IMR-90 (cell line): ENCODE measurements around the gene NPTX1. TPM values are rescaled to one million over a fixed set of nuclear protein-coding genes. Genes with fewer than 3 reads are reported as not detected.

Experiments
- ATAC-seq: fragments of 200-7000 bp; cut with Tn5 transposase; 2 replicates; pipeline ENCODE4 v1.9.1; 2020; ENCODE audit warnings: low read depth, mild to moderate bottlenecking, moderate library complexity
- BruUV-seq: library from RNA; stranded (reverse); fragments of 400-500 nt; replicated peaks from 2 replicates; lab custom pipeline; 2021; lab: Mats Ljungman, UMichigan
- CTCF ChIA-PET: fragments of 300-600 bp; formaldehyde crosslinking; extraction: SDS; loops from one replicate; lab custom pipeline; 2021; ENCODE audit warnings: antibody characterized with exemption; lab: Yijun Ruan, JAX
- POLR2A ChIA-PET: fragments of 300-600 bp; sonication (Branson Sonifier 250); formaldehyde crosslinking; loops from one replicate; lab custom pipeline; 2022; ENCODE audit warnings: antibody characterized with exemption; ENCODE audit not compliant: unreplicated experiment; lab: Charles Lee
- DNase-seq: peaks from one replicate; pipeline ENCODE4 v3.0.0; 2013
- H2AFZ ChIP-seq: replicated peaks from 2 replicates; pipeline ENCODE3; 2013; ENCODE audit warnings: low read length, mild to moderate bottlenecking; ENCODE audit not compliant: poor library complexity
- H2AK5ac ChIP-seq: 2 replicates; pipeline ENCODE4 v1.6.1; 2013; ENCODE audit warnings: low read depth, low read length, inconsistent platforms
- H2AK9ac ChIP-seq: replicated peaks from 2 replicates; pipeline ENCODE3; 2013; ENCODE audit warnings: mild to moderate bottlenecking, low read depth, low read length, moderate library complexity; ENCODE audit not compliant: poor library complexity
- H2BK120ac ChIP-seq: 2 replicates; pipeline ENCODE4 v1.6.1; 2013; ENCODE audit warnings: low read depth, low read length, inconsistent platforms
- H2BK15ac ChIP-seq: 3 replicates; pipeline ENCODE4 v1.6.1; 2013; ENCODE audit warnings: low read depth, low read length, inconsistent platforms
- H2BK20ac ChIP-seq: 2 replicates; pipeline ENCODE4 v1.6.1; 2013; ENCODE audit warnings: low read depth, mild to moderate bottlenecking, inconsistent platforms, low read length, moderate library complexity
- H2BK5ac ChIP-seq: 2 replicates; pipeline ENCODE4 v1.6.1; 2013; ENCODE audit warnings: mild to moderate bottlenecking, low read depth, low read length, inconsistent platforms; ENCODE audit not compliant: poor library complexity, severe bottlenecking
- H3K14ac ChIP-seq: replicated peaks from 2 replicates; pipeline ENCODE4 v1.6.1; 2013; ENCODE audit warnings: low read depth, low read length, inconsistent platforms
- H3K18ac ChIP-seq: 2 replicates; pipeline ENCODE4 v1.6.1; 2013; ENCODE audit warnings: low read depth, low read length, control low read depth
- H3K23ac ChIP-seq: 2 replicates; pipeline ENCODE4 v1.6.1; 2013; ENCODE audit warnings: low read depth, low read length, inconsistent platforms
- H3K27ac ChIP-seq: 2 replicates; pipeline ENCODE4 v1.5.1; 2013; ENCODE audit warnings: mild to moderate bottlenecking, control low read depth, low read length; ENCODE audit not compliant: insufficient read depth
- H3K27me3 ChIP-seq: 2 replicates; pipeline ENCODE4 v1.6.1; 2013; ENCODE audit warnings: low read length; ENCODE audit not compliant: control insufficient read depth, insufficient read depth
- H3K36me3 ChIP-seq: 2 replicates; pipeline ENCODE4 v1.6.1; 2013; ENCODE audit warnings: low read length, mixed read lengths; ENCODE audit not compliant: control insufficient read depth, insufficient read depth
- H3K4ac ChIP-seq: 2 replicates; pipeline ENCODE4 v1.6.1; 2013; ENCODE audit warnings: low read depth, low read length, inconsistent platforms
- H3K4me1 ChIP-seq: 2 replicates; pipeline ENCODE4 v1.6.1; 2013; ENCODE audit warnings: low read length, mixed read lengths; ENCODE audit not compliant: control insufficient read depth, insufficient read depth
- H3K4me2 ChIP-seq: 2 replicates; pipeline ENCODE4 v1.6.1; 2013; ENCODE audit warnings: low read depth, mild to moderate bottlenecking, control low read depth, low read length, moderate library complexity
- H3K4me3 ChIP-seq: 2 replicates; pipeline ENCODE4 v1.5.1; 2013; ENCODE audit warnings: low read depth, mild to moderate bottlenecking, control low read depth, low read length, moderate library complexity; ENCODE audit not compliant: insufficient read depth
- H3K56ac ChIP-seq: 2 replicates; pipeline ENCODE4 v1.6.1; 2013; ENCODE audit warnings: low read length, inconsistent platforms; ENCODE audit not compliant: insufficient read depth; ENCODE audit errors: extremely low read depth
- H3K79me1 ChIP-seq, 2 experiments: 2 replicates each; pipeline ENCODE4 v1.6.1; 2013; ENCODE audit warnings: low read length in 2 of 2, inconsistent platforms in 1 of 2, low read depth in 1 of 2
- H3K9ac ChIP-seq: 2 replicates; pipeline ENCODE4 v1.6.1; 2013; ENCODE audit warnings: low read depth, low read length, control low read depth
- H3K9me1 ChIP-seq: 2 replicates; pipeline ENCODE4 v1.6.1; 2013; ENCODE audit warnings: low read length, inconsistent platforms; ENCODE audit not compliant: insufficient read depth
- H3K9me3 ChIP-seq: 2 replicates; pipeline ENCODE4 v1.6.1; 2013; ENCODE audit warnings: low read length; ENCODE audit not compliant: control insufficient read depth, insufficient read depth
- H4K20me1 ChIP-seq: 2 replicates; pipeline ENCODE4 v1.6.1; 2013; ENCODE audit warnings: low read length, inconsistent platforms; ENCODE audit not compliant: insufficient read depth
- H4K5ac ChIP-seq: 2 replicates; pipeline ENCODE4 v1.6.1; 2013; ENCODE audit warnings: mild to moderate bottlenecking, low read depth, low read length, control low read depth
- H4K8ac ChIP-seq, 2 experiments: 2 replicates each; pipeline ENCODE4 v1.6.1; 2013; ENCODE audit warnings: low read depth in 2 of 2, low read length in 2 of 2, control low read depth in 1 of 2, inconsistent platforms in 1 of 2
- H4K91ac ChIP-seq: 2 replicates; pipeline ENCODE4 v1.6.1; 2013; ENCODE audit warnings: low read depth, low read length, inconsistent platforms; ENCODE audit not compliant: insufficient read depth
- CEBPB ChIP-seq: IDR thresholded peaks from 2 replicates; pipeline ENCODE4 v1.6.1; 2012; ENCODE audit warnings: low read depth, low read length, improper control_type of control experiment
- CHD1 ChIP-seq: IDR thresholded peaks from 2 replicates; pipeline ENCODE4 v1.6.1; 2012; ENCODE audit warnings: low read depth, low read length, improper control_type of control experiment
- FOS ChIP-seq: fragments of 150-350 bp; IDR thresholded peaks from 2 replicates; pipeline ENCODE4 v1.6.1; 2016; ENCODE audit warnings: low read depth, low read length
- MAZ ChIP-seq: IDR thresholded peaks from 2 replicates; pipeline ENCODE4 v1.6.1; 2012; ENCODE audit warnings: low read depth, mild to moderate bottlenecking, low read length, improper control_type of control experiment, moderate library complexity, borderline replicate concordance
- POLR2A ChIP-seq: IDR thresholded peaks from 2 replicates; pipeline ENCODE4 v1.6.1; 2012; ENCODE audit warnings: mild to moderate bottlenecking, low read depth, low read length
- RCOR1 ChIP-seq: IDR thresholded peaks from 2 replicates; pipeline ENCODE4 v1.6.1; 2012; ENCODE audit warnings: mild to moderate bottlenecking, low read length, improper control_type of control experiment; ENCODE audit not compliant: insufficient replicate concordance
- RFX5 ChIP-seq: IDR thresholded peaks from 2 replicates; pipeline ENCODE4 v1.8.0; 2012; ENCODE audit warnings: low read depth, mild to moderate bottlenecking, low read length, moderate library complexity
- WGBS, 2 experiments: methylation state at CpG; one replicate each; pipeline versions ENCODE4 v1.1.5 to v1.1.7; 2013; ENCODE audit warnings: missing lambda C conversion rate in 2 of 2; ENCODE audit not compliant: insufficient read length in 1 of 2; ENCODE audit errors: extremely low coverage in 2 of 2; 5-methylcytosine and 5-hydroxymethylcytosine counted together
- dilution Hi-C: fragments of 300-500 bp; cut with HindIII; formaldehyde crosslinking; loops from one replicate; pipeline ENCODE4 v1.14.3; 2018; ENCODE audit warnings: low sequenced_read_pairs; ENCODE audit not compliant: unreplicated experiment
- in situ Hi-C: fragments of 300-500 bp; cut with MboI; formaldehyde crosslinking; loops from 3 replicates; pipeline ENCODE4 v1.14.3; 2019; ENCODE audit warnings: low sequenced_read_pairs, inconsistent platforms, mixed read lengths
- intact Hi-C: fragments of 100-400 bp; cut with micrococcal nuclease; formaldehyde crosslinking; loops from 2 replicates; pipeline ENCODE4 v1.10.0; 2022
- polyA plus RNA-seq, 3 experiments: library from polyadenylated mRNA; depleted of rRNA; stranded (reverse); fragments of >200 nt; gene quantifications; 2 replicates each; pipeline ENCODE4 v1.2.3, GENCODE V29; 2012; ENCODE audit warnings: low replicate concordance in 1 of 3
- total RNA-seq: library from RNA; depleted of rRNA; stranded (reverse); fragments of >200 nt; gene quantifications from 2 replicates; pipeline ENCODE4 v1.2.3, GENCODE V29; 2012
- TF ChIP-seq, protein P1 (sequence below): conservative IDR thresholded peaks from 2 replicates; pipeline ENCODE4 v1.5.1; 2012; ENCODE audit warnings: mild to moderate bottlenecking, low read depth, low read length, improper control_type of control experiment
- TF ChIP-seq, protein P2 (sequence below): fragments of 150-350 bp; IDR thresholded peaks from 2 replicates; pipeline ENCODE4 v1.6.1; 2016; ENCODE audit warnings: low read depth, mild to moderate bottlenecking, low read length, moderate library complexity, borderline replicate concordance

NPTX1 gene
- total and polyA plus RNA-seq, 2 of the 4 experiments (the other 2 are of a cell fraction) = 20.8 to 39.5 TPM

DNA sequence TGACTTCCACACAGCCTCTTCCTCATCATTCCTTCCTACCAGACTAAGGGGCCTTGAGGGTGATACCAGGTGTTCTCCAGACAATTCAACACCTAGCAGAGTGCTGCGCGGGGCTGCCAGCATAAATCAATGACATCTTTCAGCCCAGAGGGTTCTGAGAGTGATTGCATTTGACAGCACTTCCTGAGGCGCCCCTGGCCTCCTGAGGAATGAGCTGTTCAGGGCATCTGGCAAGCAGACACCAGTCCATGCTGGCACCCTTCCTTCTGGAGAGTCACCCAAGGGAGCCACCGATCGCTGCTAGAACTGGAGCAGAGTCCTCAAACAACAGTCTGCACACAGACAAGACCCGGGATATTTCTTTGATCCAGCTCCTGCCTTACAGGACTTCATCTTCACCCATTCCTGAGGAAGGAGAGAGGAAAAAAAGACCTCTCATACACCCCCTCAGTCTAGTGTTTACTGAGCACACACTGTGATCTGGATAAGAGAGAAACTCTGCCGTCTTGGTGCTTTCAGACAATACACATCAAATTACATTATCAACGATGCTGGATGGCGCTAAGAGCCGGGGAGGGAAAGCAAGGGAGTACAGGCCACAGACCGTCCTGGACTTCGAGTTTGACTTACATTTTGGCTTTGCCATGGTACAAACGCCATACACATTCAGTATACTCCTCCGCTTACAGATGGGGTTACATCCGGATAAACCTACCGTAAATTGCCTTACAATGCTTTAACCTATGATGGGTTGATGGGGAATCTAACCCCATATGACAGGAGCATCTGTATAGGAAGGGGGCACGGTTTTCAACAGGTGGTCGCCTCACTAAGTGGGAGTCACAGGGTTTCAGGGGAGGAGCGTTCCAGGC, 23.0 kb downstream of the NPTX1 start:
- H3K79me1 ChIP-seq = peaks cover 6 to 26% of the 10 kb centered on the region in 2 experiments; a peak in 3 of 4 replicates
- H2BK15ac ChIP-seq = no peak overlapping the region
- H4K91ac ChIP-seq = peak overlapping the region; percentile 91; the same call in 1 of the 2 replicates
- H2AFZ ChIP-seq = peak overlapping the region; percentile 93
- intact Hi-C loops (no loop called here), dilution Hi-C loops (no loop called here), in situ Hi-C loops (no loop called here)
- no peaks in the 10 kb centered on the region; the same call in 1 of the 2 replicates for H4K20me1 ChIP-seq
- H2BK5ac ChIP-seq = no peak overlapping the region
- no peak overlapping the region for H3K27ac ChIP-seq
- H3K14ac ChIP-seq = no peak overlapping the region
- peak overlapping the region; percentile 95 to 100 for H4K8ac ChIP-seq
- DNase-seq = no peak
- peak overlapping the region; percentile 40; the same call in 1 of the 2 replicates for H3K23ac ChIP-seq
- no peak overlapping the region for H3K4me3 ChIP-seq
- H3K9ac ChIP-seq = no peak overlapping the region
- peak overlapping the region; percentile 63 for H2AK9ac ChIP-seq
- H4K5ac ChIP-seq = peak overlapping the region; percentile 86
- ATAC-seq = no peak
- TF ChIP-seq RFX5 = no peak
- no peak for TF ChIP-seq RCOR1
- TF ChIP-seq FOS = no peak
- no peak for TF ChIP-seq CHD1
- TF ChIP-seq, protein P1, sequence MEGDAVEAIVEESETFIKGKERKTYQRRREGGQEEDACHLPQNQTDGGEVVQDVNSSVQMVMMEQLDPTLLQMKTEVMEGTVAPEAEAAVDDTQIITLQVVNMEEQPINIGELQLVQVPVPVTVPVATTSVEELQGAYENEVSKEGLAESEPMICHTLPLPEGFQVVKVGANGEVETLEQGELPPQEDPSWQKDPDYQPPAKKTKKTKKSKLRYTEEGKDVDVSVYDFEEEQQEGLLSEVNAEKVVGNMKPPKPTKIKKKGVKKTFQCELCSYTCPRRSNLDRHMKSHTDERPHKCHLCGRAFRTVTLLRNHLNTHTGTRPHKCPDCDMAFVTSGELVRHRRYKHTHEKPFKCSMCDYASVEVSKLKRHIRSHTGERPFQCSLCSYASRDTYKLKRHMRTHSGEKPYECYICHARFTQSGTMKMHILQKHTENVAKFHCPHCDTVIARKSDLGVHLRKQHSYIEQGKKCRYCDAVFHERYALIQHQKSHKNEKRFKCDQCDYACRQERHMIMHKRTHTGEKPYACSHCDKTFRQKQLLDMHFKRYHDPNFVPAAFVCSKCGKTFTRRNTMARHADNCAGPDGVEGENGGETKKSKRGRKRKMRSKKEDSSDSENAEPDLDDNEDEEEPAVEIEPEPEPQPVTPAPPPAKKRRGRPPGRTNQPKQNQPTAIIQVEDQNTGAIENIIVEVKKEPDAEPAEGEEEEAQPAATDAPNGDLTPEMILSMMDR = no peak
- no peak for TF ChIP-seq CEBPB
- no peak for TF ChIP-seq POLR2A
- TF ChIP-seq MAZ = no peak
- TF ChIP-seq, protein P2, sequence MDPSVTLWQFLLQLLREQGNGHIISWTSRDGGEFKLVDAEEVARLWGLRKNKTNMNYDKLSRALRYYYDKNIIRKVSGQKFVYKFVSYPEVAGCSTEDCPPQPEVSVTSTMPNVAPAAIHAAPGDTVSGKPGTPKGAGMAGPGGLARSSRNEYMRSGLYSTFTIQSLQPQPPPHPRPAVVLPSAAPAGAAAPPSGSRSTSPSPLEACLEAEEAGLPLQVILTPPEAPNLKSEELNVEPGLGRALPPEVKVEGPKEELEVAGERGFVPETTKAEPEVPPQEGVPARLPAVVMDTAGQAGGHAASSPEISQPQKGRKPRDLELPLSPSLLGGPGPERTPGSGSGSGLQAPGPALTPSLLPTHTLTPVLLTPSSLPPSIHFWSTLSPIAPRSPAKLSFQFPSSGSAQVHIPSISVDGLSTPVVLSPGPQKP = no peak
- H3K9me1 ChIP-seq = peaks cover 22% of the 10 kb centered on the region
- H3K4me2 ChIP-seq = peak overlapping the region; percentile 90; the same call in 1 of the 2 replicates
- H3K4ac ChIP-seq = peak overlapping the region; percentile 95; the same call in 1 of the 2 replicates
- no TSS peak for BruUV-seq
- ChIA-PET CTCF (no interaction called here), POLR2A (no interaction called here)
- no peak overlapping the region for H3K18ac ChIP-seq
- H3K27me3 ChIP-seq = no peaks in the 10 kb centered on the region; the same call in 1 of the 2 replicates
- no peaks in the 10 kb centered on the region for H3K36me3 ChIP-seq
- no peak overlapping the region for H3K56ac ChIP-seq
- peak overlapping the region; percentile 96 for H2AK5ac ChIP-seq
- H2BK120ac ChIP-seq = no peak overlapping the region
- peaks cover 20% of the 10 kb centered on the region for H3K4me1 ChIP-seq
- 88% methylated on average over 3 of the region's 19 CpGs; no CpG with 5 or more reads in 1 of the 2 experiments for WGBS, 2 experiments
- no peaks in the 10 kb centered on the region for H3K9me3 ChIP-seq
- 0 out of 2 replicates have a peak overlapping the region, but pooled peaks have one; percentile 18 for H2BK20ac ChIP-seq
